HG02610 (cell line): Measurements from ENCODE around the gene NOP53.
"Not testable (repeated sequence)": the region's sequence is repeated elsewhere in the genome, so short reads cannot be mapped to it uniquely, and the experiment has no call there.

Experiments used
- ATAC-seq: cut with Tn5 transposase; IDR thresholded peaks from one replicate; pipeline ENCODE4 v1.9.1; 2021; ENCODE audit warnings: mild to moderate bottlenecking, moderate library complexity; ENCODE audit not compliant: unreplicated experiment

The NOP53 gene

DNA sequence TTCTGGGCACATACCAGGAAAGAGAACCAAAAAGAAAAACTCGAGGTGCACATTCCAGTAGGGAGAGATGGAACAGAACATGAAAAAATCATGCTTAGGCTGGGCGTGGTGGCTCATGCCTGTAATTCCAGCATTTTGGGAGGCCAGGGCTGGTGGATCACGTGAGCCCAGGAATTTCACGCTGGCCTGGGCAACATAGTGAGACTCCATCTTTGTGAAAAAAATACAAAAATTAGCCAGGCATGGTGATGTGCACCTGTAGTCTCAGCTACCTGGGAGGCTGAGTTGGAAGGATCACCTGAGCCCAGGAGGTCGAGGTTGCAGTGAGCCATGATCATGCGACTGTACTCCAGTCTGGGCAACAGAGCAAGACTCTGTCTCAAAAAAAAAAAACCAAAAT is 25.9 kb downstream of the NOP53 start:
- ATAC-seq: not testable (repeated sequence)

DNA sequence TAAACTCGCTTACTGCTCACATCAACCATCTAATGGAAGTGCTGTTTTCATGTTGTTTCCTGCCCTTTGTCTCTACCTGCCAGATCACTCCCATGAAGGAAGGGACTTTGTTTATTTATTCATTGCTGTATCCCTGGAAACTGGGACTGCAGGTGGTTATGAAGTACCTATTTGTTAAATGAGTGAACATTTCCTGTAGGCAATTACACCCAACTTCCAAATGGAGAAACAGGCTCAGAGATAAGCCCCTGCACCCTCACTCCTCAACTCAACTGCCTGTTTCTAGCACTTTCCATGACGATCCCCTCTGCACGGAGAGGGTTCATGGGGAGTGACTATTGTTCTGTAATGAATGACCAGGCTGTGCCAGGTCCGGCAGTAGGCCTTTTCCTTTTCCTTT is 31.2 kb downstream of the NOP53 start:
- ATAC-seq: no peak

DNA sequence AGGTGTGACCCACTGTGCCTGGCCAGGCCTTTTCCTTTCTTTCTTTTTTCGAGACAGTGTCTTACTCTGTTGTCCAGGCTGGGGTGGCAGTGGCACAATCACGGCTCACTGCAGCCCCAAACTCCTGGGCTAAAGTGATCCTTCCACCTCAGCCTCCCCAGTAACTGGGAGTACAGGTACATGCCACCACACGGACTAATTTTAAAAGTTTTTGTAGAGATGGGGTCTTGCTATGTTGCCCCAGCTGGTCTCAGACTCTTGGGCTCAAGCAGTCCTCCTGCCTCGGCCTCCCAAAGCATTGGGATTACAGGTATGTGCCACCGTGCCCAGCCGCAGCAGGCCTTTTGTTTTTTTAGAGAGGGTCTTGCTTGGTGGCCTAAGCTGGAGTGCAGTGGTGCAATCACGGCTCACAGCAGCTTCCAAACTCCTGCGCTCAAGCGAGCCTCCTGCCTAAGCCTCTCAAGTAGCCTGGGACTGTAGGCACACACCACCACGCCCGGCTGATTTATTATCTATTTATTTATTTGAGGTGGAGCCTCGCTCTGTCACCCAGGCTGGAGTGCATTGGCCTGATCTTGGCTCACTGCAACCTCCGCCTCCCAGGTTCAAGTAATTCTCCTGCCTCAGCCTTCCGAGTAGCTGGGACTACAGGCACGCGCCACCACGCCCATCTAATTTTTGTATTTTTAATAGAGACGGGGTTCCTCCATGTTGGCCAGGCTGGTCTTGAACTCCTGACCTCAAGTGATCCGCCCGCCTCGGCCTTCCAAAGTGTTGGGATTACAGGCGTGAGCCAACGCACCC is 32.1 kb downstream of the NOP53 start:
- ATAC-seq: not testable (repeated sequence)

DNA sequence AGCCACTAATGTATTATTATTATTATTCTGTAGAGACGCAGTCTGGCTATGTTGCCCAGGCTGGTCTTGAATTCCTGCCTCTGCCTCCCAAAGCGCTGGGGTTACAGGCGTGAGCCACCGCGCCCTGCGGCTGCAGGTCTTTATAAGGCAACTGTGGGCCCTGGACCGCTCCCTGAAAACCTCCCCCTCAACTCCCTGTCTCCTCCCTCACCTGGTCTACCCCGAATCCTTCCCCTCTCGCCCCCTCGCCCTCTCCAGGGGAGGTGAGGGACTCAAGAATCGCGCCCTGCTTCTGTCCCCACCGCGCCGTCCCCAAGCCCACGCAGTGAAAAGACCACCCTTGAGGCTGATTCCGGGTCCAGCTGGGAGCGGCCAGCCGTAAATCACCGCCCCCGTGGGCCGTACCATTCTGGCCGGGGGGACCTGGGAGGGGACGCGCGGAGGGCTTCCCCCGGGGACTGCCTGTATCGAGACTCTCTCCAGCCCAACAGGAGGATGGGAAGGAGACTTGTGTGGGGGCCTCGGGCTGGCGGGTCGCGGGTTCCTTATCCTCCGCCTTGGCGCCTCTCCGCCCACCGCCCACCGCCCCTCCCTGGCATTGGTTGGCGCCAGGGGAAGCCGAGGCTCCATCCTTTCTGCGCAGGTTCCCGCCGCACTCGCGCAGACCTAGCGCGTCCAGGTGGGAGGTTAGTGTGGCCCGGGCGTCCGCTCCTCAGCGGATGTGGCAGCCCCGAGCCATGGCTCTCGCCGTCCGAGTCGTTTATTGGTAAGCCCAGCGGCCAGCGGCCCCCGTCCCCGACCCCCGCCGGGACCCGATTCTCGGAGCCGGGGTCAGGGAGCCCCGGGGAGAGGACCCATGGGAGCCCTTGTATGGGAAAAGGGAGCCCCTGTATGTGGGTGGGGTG is 33.0 kb downstream of the NOP53 start, which contains the start of gene SELENOW:
TSS of gene SELENOW (plus strand) at position 655 of the 905 bp plus-strand sequence. CDS start at position 738, 83 bp downstream.
- peak; percentile 81 for ATAC-seq

DNA sequence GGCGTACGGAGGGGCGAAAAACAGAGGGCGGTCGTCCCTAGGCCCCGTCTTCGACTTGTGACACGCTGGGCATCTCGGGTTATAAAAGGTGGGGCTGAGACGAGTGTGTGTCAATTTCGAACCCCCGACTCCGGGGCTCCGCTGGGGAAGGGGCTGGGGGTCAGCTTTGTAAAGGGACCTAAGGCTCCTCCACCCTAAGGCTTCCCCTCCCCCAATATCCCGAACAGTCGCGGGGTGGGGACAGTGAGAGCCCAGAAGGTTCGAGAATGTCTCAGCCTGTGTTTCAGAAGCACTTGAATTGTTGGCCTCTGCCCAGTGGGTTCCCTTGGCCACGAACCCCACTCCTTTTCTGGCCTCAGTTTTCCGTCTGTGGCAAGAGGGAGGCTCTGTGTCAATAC is 33.6 kb downstream of the NOP53 start:
- no peak for ATAC-seq

DNA sequence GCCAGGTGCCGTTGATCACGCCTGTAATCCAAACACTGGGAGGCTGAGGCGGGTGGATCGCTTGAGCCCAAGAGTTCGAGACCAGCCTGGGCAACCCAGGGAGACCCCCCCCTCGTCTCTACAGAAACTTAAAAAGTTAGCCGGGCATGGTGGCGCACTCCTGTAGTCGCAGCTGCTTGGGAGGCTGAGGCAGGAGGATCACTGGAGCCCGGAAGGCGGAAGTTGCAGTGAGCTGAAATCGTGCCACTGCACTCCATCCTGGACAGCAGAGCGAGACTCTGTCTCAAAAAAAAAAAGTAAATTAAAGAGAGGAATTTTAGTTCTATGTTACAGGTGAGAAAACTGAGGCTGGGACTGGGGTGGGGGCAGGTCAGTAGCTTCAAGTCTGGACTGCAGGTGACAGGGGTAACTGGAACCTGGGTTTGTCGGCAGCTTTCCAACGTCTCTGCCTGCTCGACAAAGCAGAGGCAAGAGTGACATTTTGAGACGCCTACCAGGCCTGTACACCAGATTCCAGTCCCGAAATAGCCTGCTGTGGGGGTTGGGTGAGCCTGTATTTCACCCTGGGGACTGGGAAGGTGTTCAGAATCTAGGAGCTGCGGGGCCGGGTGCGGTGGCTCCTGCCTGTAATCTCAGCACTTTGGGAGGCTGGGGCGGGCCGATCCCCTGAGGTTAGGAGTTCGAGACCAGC is 34.3 kb downstream of the NOP53 start:
- no peak for ATAC-seq

DNA sequence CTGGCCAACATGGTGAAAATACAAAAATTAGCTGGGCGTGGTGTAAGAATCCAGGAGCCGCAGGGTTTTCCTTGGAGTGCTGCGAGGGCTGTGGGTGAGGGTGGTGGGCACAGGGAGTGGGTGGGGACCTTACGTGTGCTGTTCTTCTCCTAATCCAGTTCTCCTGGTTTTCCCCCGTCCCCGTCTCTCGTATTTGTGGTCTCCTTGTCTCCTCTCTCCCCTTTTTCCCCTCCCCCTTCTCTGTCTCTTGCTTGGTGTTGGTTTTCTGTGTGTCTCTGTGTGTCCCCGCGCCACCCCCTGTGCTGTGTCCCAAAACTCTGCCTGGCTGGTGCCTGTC is 34.8 kb downstream of the NOP53 start:
- ATAC-seq: no peak

DNA sequence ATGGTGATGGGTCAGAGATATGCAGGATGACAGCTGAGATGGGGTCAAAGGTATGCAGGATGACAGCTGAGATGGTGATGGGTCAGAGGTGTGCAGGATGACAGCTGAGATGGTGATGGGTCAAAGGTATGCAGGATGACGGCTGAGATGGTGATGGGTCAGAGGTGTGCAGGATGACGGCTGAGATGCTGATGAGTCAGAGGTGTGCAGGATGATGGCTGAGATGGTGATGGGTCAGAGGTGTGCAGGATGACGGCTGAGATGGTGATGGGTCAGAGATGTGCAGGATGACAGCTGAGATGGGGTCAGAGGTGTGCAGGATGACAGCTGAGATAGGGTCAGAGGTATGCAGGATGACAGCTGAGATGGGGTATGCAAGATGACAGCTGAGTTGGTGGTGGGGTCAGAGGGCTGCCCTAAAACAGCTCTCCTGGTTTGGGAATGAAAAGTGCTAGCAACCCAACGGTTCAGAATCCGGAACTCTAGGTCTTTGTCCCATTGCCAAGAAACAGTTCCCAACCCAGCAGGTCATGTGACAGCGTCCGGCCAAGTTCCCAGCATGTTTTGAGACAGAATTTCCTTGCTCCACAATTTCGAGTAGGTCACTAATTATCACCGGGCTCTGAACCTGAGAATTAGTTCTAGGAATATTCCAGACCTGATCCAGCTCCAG is 36.4 kb downstream of the NOP53 start:
- no peak for ATAC-seq

DNA sequence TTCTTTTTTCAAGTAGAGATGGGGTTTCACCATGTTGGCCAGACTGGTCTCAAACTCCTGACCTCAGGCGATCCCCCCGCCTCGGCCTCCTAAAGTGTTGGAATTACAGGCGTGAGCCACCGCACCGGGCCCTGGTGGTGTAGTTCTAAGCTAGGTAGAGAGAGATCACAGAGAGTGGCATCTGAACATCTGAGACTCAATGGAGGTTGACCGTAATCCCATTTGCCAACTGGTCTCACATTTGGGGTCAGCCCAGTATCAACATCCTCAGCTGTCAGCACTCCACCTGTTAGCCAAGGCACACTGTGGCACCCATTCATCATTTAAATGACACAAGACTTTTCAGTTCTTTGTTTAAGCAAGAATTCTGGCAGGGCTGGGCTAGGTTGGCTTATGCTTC is 41.2 kb downstream of the NOP53 start:
- no peak for ATAC-seq

DNA sequence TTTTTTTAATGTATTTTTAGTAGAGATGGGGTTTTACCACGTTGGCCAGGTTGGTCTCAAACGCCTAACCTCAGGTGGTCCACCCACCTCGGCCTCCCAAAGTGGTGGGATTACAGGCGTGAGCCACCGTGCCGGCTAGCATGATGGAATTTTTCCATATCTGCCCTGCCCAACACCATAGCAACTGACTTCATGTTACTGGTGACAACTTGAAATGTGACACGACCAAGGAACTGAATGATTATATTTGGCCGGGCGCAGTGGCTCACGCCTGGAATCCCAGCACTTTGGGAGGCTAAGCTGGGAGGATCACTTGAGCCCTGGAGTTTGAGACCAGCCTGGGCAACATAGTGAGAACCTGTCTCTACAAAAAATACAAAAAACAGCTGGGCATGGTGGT is 42.0 kb downstream of the NOP53 start:
- not testable (repeated sequence) for ATAC-seq

DNA sequence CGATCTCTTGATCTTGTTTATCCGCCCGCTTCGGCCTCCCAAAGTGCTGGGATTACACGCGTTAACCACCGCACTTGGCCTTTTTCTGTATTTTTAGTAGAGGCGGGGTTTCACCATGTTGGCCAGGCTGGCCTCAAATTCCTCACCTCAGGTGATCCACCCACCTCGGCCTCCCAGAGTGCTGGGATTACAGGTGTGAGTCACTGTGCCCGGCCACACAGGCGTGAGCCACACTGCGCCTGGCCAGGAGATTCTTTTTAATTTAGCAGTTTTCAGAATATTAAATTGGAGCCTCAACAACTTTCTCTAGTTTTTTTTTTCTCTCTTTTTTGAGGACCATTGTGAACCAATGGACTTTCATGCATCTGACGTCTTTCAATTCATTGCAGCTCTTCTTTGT is 44.5 kb downstream of the NOP53 start:
- not testable (repeated sequence) for ATAC-seq

DNA sequence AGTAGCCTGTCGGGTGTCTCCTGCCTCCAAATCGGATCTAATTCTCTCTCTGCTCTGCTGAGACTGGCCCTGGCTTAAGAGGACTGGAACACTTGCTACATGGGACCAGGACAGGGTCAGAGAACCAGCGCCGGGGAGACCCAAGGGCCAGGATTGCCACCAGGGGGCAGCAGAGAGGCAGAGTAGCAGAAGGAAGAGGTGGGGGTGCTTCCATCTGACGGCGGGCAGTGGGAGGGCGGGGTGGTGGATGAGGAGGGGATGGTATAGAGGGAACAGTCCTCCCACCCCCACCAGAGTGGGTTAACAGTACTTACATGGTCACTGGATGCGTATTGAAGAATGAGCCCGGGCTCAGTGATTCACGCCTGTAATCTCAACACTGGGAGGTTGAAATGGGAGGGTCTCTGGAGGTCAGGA is 45.1 kb downstream of the NOP53 start:
- no peak for ATAC-seq

DNA sequence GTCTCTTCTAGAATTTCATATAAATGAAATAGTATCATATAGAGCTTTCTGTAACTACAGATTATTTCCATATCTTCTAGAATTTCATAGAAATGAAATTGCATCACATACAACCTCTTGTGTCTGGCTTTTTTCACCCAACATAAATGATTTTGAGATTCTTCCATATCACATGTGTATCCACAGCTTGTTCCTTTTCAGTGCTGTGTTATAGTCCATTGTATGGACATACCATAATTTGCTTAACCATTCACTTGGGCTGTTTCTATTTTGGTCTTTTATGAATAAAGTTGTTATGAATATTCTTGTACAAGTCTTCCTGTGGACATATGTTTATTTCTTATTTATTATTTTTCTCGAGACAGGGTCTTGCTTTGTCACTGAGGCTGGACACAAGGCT is 47.3 kb downstream of the NOP53 start:
- ATAC-seq: no peak

DNA sequence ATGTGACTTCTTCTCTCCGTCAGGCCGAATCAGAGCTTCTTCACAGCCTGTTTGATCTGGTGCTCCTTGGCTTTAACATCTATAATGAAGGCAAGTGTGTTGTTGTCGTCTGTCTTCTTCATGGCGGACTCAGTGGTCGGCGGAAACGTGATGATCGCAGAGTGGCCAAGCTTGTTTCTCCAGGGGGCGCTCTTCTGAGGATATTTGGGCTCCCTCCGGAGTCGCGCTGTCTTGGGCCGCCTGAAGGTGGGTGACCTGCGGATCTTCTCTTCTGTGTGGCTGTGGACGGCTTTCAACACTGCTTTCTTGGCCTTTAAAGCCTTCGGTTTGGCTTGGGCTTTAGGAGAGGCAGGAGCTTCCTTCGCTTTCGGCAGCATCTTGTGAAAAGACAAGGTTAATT is 49.2 kb downstream of the NOP53 start:
- no peak for ATAC-seq

DNA sequence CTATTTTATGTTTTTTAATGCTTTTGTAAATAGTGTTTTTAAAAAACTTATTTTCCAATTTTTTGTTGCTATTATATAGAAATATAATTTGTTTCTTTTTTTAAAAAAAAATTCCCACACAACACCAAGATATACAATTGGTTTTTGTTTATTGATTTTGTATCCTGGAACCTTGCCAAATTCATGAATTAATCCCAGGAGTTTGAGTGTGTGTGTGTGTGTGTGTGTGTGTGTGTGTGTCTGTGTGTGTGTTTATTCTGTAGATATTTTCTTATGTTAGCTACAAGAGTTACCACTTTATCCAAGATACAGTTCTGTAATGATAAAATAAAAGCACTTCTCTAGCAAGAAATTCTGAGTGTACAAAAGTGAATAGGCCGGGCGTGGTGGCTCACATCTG is 51.4 kb downstream of the NOP53 start:
- no peak for ATAC-seq

DNA sequence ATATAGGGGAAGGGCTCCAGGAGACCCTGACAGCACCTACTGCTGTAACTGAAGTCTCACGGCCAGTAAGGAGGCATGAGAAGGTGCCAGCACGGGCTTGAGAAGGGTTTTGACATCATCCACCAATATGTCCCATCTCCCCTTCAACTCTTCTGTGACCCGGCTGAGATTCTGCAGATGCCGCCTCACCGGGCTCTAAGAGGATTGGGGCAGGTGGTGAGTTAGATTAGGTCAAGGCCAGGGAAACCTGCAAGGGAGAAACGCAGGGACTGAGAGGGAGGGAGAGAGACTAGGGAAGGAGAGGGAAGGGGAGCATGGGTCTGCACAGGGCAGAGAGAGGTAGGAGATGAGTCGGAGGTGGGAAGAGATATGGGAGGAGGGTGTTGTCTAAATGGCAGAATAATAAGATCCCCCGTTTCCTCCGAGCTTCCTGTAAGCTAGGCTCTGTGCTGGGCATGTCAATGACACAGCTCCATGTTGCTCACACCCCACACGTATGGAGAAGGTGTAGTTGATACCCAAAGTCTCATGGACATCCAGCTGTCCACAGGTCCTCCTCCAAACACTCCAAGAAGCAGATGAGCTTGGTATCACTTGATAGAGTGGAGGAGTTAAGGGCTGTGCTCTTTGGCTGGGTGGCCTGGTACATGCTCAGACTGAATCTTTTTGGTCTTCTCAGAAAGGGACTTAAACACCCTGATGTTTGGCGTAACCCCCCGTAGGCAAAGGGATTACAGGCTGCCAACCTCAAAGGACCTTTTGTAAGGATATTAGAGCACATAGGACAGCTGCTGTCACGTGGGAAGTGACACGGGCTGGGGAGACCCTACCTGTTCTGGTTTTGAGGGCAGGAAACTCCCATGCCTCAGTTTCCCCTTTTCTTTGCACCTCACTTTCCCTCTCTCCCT is 52.9 kb downstream of the NOP53 start:
- ATAC-seq: no peak

DNA sequence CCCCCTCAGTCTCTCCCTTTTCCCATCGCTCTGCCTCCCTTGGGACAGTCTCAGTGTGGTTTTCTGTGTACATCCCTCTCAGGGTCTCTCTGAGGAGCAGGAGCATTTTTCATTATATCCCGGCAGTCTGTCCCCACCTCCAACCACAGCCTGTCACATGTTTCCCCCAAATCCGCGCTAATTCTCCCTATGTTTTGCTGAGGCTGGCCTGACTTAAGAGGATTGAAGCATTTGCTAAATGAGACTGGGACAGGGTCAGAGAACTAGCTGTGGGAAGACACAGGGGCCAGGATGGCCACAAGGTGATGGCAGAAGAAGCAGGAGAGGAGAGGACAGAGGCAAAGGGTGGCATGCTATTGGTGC is 53.5 kb downstream of the NOP53 start:
- no peak for ATAC-seq

DNA sequence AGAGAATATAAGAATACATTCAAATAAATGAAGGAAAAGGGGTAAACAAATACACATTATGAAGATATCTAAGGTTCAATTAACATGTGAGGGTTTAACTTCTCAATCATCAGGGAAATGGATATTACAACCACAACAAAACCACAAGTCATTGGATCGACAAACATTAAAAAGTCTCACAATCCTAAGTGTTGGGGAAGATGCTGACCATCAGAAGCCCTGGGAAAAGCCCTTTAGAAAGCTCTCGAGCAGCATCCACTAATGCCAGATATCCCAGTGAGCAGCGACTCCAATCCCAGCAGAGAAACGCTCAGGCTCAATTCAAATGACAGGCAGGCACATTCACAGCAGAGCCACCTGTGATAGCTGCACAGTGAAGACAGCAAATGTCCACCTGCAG is 55.9 kb downstream of the NOP53 start:
- ATAC-seq: no peak

DNA sequence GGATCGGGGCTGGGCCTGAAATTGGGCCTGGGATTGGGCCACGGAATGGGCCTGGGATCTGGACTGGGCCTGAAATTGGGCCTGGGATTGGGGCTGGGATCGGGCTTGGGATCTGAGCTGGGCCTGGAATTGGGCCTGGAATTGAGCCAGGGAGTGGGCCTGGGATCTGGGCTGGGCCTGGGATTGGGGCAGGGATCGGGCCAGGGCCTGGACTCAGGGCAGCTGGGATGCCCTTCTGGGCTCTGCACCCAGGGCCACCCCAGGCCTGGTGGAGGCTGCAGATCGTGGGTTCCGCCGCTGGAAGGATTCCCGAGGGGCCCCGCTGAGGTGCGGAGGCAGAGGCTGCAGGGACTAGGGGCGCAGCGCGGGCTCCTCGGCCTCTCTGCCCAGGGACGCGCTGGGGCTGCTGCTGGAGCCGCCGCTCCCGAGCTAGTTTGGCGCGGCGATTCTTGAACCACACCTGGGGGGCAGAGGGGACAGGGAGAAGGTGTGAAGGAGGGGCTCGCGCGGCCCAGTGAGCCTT is 57.2 kb downstream of the NOP53 start:
- no peak for ATAC-seq

DNA sequence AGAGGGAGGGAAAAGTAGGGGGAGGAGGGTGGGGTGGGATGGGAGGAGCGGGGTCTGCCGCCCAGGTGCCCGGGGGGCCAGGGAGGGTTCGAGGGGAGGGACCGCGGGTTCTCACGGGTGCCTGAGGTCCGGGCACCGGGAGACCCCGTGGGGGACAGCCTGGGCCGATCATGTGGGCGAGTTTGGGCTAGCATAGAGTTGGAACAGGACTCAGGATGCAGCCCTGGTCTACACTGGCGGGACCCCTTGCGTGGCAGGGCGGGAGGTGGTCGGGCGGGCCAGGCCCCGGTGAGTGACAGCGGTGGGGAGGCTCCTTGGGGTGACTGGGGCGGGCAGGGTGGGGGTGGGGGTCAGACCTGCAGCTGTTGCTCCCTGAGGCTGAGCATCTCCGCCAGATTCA is 57.8 kb downstream of the NOP53 start:
- ATAC-seq: not testable (repeated sequence)
